Brain microvascular endothelial cell (primary cell): ENCODE measurements around the gene ACYP1.

Experiments used
- DNase-seq: peaks from one replicate; pipeline ENCODE4 v3.0.0-alpha.2; 2020
- H3K27ac ChIP-seq: fragments of 250-450 bp; sonication (Bioruptor Pico); 2 replicates; pipeline ENCODE4 v1.5.1; 2020; ENCODE audit warnings: mild to moderate bottlenecking, moderate library complexity
- H3K27me3 ChIP-seq: fragments of 250-450 bp; sonication (Bioruptor Pico); replicated peaks from 2 replicates; pipeline ENCODE4 v1.5.1; 2020; ENCODE audit warnings: mild to moderate bottlenecking
- H3K36me3 ChIP-seq: fragments of 250-450 bp; sonication (Bioruptor Pico); replicated peaks from 2 replicates; pipeline ENCODE4 v1.5.1; 2020; ENCODE audit warnings: mild to moderate bottlenecking
- H3K4me3 ChIP-seq: 2 replicates; pipeline ENCODE4 v1.5.1; 2011; ENCODE audit warnings: low read depth, mild to moderate bottlenecking, control low read depth, low read length, moderate library complexity
- CTCF ChIP-seq: IDR thresholded peaks from 2 replicates; pipeline ENCODE4 v1.5.1; 2011; ENCODE audit warnings: low read depth, mild to moderate bottlenecking, moderate library complexity, low read length, control low read depth, inconsistent platforms; ENCODE audit errors: missing control alignments
- in situ Hi-C: cut with HindIII; loops from 2 replicates; pipeline ENCODE4 v1.10.0; 2017; ENCODE audit warnings: low sequenced_read_pairs, low pct_ligation_motif_present

Gene ACYP1

GRCh38 chr14:75079521-75079920, 15.7 kb upstream of the ACYP1 start:
- DNase-seq = no peak
- in situ Hi-C loops = no loop called here
- peaks cover 10% of the 10 kb centered on the region for H3K36me3 ChIP-seq
- no peaks in the 10 kb centered on the region for H3K27me3 ChIP-seq
- no peak for TF ChIP-seq CTCF
- H3K4me3 ChIP-seq = no peak overlapping the region
- H3K27ac ChIP-seq = no peak overlapping the region

GRCh38 chr14:75077794-75078193, 14.0 kb upstream of the ACYP1 start:
- no peaks in the 10 kb centered on the region for H3K36me3 ChIP-seq
- TF ChIP-seq CTCF = no peak
- H3K4me3 ChIP-seq = no peak overlapping the region
- H3K27ac ChIP-seq = no peak overlapping the region
- no peak for DNase-seq
- H3K27me3 ChIP-seq = no peaks in the 10 kb centered on the region
- in situ Hi-C loops = no loop called here

GRCh38 chr14:75070383-75070782, 6.6 kb upstream of the ACYP1 start:
- Histone ChIP-seq H3K4me3 (no peak overlapping the region), H3K36me3 (no peaks in the 10 kb centered on the region), H3K27ac (no peak overlapping the region), H3K27me3 (no peaks in the 10 kb centered on the region)
- no peak for DNase-seq
- in situ Hi-C loops = no loop called here
- TF ChIP-seq CTCF = no peak

- Histone ChIP-seq H3K27me3 (no peaks in the 10 kb centered on the region), H3K4me3 (peak overlapping the region; percentile 71), H3K36me3 (no peaks in the 10 kb centered on the region), H3K27ac (peak overlapping the region; percentile 75)
- TF ChIP-seq CTCF = no peak
- in situ Hi-C loops = no loop called here
- DNase-seq = no peak
These were observed 6.0 kb upstream of the ACYP1 start for GRCh38 chr14:75069811-75070145.

GRCh38 chr14:75069121-75069810, 5.4 kb upstream of the ACYP1 start, which contains the start of gene ZC2HC1C:
ZC2HC1C (plus strand) TSS chr14:75069641; CDS start chr14:75070574, 933 bp downstream.
- DNase-seq = peak; percentile 84

More at GRCh38 chr14:75069121-75069810, 5.4 kb upstream of the ACYP1 start, which contains the start of gene ZC2HC1C:
- in situ Hi-C loops = no loop called here
- Histone ChIP-seq H3K36me3 (no peaks in the 10 kb centered on the region), H3K27me3 (no peaks in the 10 kb centered on the region), H3K27ac (peak within 1 kb of the TSS; percentile 75), H3K4me3 (peak within 1 kb of the TSS; percentile 71)
- TF ChIP-seq CTCF = no peak
